GM12891 (cell line): ENCODE results near the gene BPIFB6.

ENCODE experiments used
- POLR2A ChIP-seq: IDR thresholded peaks from 2 replicates; pipeline ENCODE4 v1.6.1; 2011; ENCODE audit warnings: low read depth, low read length, control low read depth
- POLR2AphosphoS5 ChIP-seq: IDR thresholded peaks from 2 replicates; pipeline ENCODE4 v1.6.1; 2011; ENCODE audit warnings: low read depth, low read length, control low read depth
- TAF1 ChIP-seq: IDR thresholded peaks from 2 replicates; pipeline ENCODE4 v1.6.1; 2011; ENCODE audit warnings: low read depth, low read length, control low read depth

- TF ChIP-seq POLR2A (no peak), POLR2AphosphoS5 (no peak), TAF1 (no peak)
Observed at GRCh38 chr20:33093074-33093473, 61.6 kb downstream of the BPIFB6 start.
